Measurements from ENCODE around the gene C1orf116. TPM values are rescaled to one million over a fixed set of nuclear protein-coding genes. Genes with fewer than 3 reads are reported as not detected.

The C1orf116 gene
- total RNA-seq, 4 donors from 2014 or later, result 7.1 to 24.6 (median 13.3) TPM

GRCh38 chr1:206985162-206985749, 47.3 kb downstream of the C1orf116 start:
- Histone ChIP-seq H3K27ac (no peak overlapping the region), H3K4me3 (replicated peaks in 1 of 3) (no peak overlapping the region), H3K4me1 (no peaks in the 10 kb centered on the region), H3K9me3 (no peaks in the 10 kb centered on the region), H3K36me3 (no peaks in the 10 kb centered on the region), H3K27me3 (no peaks in the 10 kb centered on the region)
- TF ChIP-seq POLR2A (IDR thresholded peaks at IDR 0.05) (no peak), CTCF (IDR thresholded peaks at IDR 0.05) (no peak)
- 67 to 81% methylated on average over 10 of the region's 10 CpGs for WGBS, 2 donors
- no peak for DNase-seq
- intact Hi-C loops (cut with DNase I), result no loop called here

GRCh38 chr1:206982216-206982615, 50.3 kb downstream of the C1orf116 start:
- Histone ChIP-seq H3K4me3 (replicated peaks in 1 of 3) (no peak overlapping the region), H3K27me3 (no peaks in the 10 kb centered on the region), H3K4me1 (no peaks in the 10 kb centered on the region), H3K9me3 (no peaks in the 10 kb centered on the region), H3K36me3 (no peaks in the 10 kb centered on the region), H3K27ac (no peak overlapping the region)
- intact Hi-C loops (cut with DNase I), result no loop called here
- 24 to 34% methylated on average over 4 of the region's 4 CpGs for WGBS, 2 donors
- DNase-seq, result peak; percentile 67 to 77
- peak in 5 of 6 experiments; percentile 32 to 79 (median 74) for TF ChIP-seq CTCF (IDR thresholded peaks at IDR 0.05)
- TF ChIP-seq POLR2A (IDR thresholded peaks at IDR 0.05), result no peak

GRCh38 chr1:206979379-206980043, 53.0 kb downstream of the C1orf116 start:
- no peak for DNase-seq
- intact Hi-C loops (cut with DNase I), result loop anchor here (5.0 kb wide), 1 partner anchor 42 kb away; no protein-coding TSS in a partner anchor
- TF ChIP-seq CTCF (IDR thresholded peaks at IDR 0.05) (peak in 3 of 6 experiments; percentile 26 to 37 (median 32)), POLR2A (IDR thresholded peaks at IDR 0.05) (no peak)
- Histone ChIP-seq H3K4me1 (no peaks in the 10 kb centered on the region), H3K36me3 (no peaks in the 10 kb centered on the region), H3K4me3 (replicated peaks in 1 of 3) (no peak overlapping the region), H3K9me3 (no peaks in the 10 kb centered on the region), H3K27ac (no peak overlapping the region), H3K27me3 (no peaks in the 10 kb centered on the region)
- 75 to 78% methylated on average over 3 of the region's 3 CpGs for WGBS, 2 donors

GRCh38 chr1:206978259-206978658, 54.3 kb downstream of the C1orf116 start:
- TF ChIP-seq CTCF (IDR thresholded peaks at IDR 0.05) (no peak), POLR2A (IDR thresholded peaks at IDR 0.05) (no peak)
- Histone ChIP-seq H3K4me3 (replicated peaks in 1 of 3) (no peak overlapping the region), H3K36me3 (no peaks in the 10 kb centered on the region), H3K27ac (no peak overlapping the region), H3K9me3 (no peaks in the 10 kb centered on the region), H3K27me3 (no peaks in the 10 kb centered on the region), H3K4me1 (no peaks in the 10 kb centered on the region)
- DNase-seq, result no peak
- 85 to 88% methylated on average over 7 of the region's 7 CpGs for WGBS, 2 donors
- intact Hi-C loops (cut with DNase I), result loop anchor here (5.0 kb wide), 1 partner anchor 41 kb away; no protein-coding TSS in a partner anchor

GRCh38 chr1:206975306-206975705, 57.2 kb downstream of the C1orf116 start:
- intact Hi-C loops (cut with DNase I), result loop anchor here (5.0 kb wide), 1 partner anchor 38 kb away; no protein-coding TSS in a partner anchor
- 73 to 100% methylated on average over 1 of the region's 1 CpG for WGBS, 2 donors
- Histone ChIP-seq H3K27me3 (no peaks in the 10 kb centered on the region), H3K27ac (no peak overlapping the region), H3K4me3 (replicated peaks in 1 of 3) (no peak overlapping the region), H3K9me3 (no peaks in the 10 kb centered on the region), H3K4me1 (no peaks in the 10 kb centered on the region), H3K36me3 (no peaks in the 10 kb centered on the region)
- TF ChIP-seq POLR2A (IDR thresholded peaks at IDR 0.05) (no peak), CTCF (IDR thresholded peaks at IDR 0.05) (no peak)
- no peak for DNase-seq
